H9 (cell line): Measurements from ENCODE around the gene TMEM140. TPM values are rescaled to one million over a fixed set of nuclear protein-coding genes. Genes with fewer than 3 reads are reported as not detected.

Experiments
- DNase-seq: peaks from one replicate; pipeline ENCODE4 v3.0.0-alpha.2; 2017
- H2AFZ ChIP-seq: one replicate; pipeline ENCODE4 v1.6.1; 2013; ENCODE audit warnings: mild to moderate bottlenecking, low read length, control low read depth, moderate library complexity
- H2AK5ac ChIP-seq: 2 replicates; pipeline ENCODE4 v1.6.1; 2013; ENCODE audit warnings: low read length, control low read depth, mixed read lengths; ENCODE audit not compliant: insufficient read length
- H2BK120ac ChIP-seq: one replicate; pipeline ENCODE4 v1.6.1; 2013; ENCODE audit warnings: low read depth, mild to moderate bottlenecking, low read length, control low read depth, inconsistent platforms; ENCODE audit not compliant: poor library complexity, severe bottlenecking
- H2BK12ac ChIP-seq: 2 replicates; pipeline ENCODE4 v1.6.1; 2013; ENCODE audit warnings: low read length, control low read depth, mixed read lengths, low read depth; ENCODE audit not compliant: insufficient read length
- H2BK15ac ChIP-seq: 2 replicates; pipeline ENCODE4 v1.6.1; 2013; ENCODE audit warnings: low read depth, low read length, control low read depth
- H2BK20ac ChIP-seq: one replicate; pipeline ENCODE4 v1.6.1; 2013; ENCODE audit warnings: low read depth, mild to moderate bottlenecking, low read length, control low read depth, inconsistent platforms; ENCODE audit not compliant: poor library complexity, severe bottlenecking
- H2BK5ac ChIP-seq: 2 replicates; pipeline ENCODE4 v1.6.1; 2013; ENCODE audit warnings: low read length, control low read depth, mixed read lengths; ENCODE audit not compliant: insufficient read length
- H3K14ac ChIP-seq: 2 replicates; pipeline ENCODE4 v1.6.1; 2013; ENCODE audit warnings: low read length, control low read depth; ENCODE audit not compliant: insufficient read depth
- H3K18ac ChIP-seq: 2 replicates; pipeline ENCODE4 v1.6.1; 2013; ENCODE audit warnings: low read depth, mild to moderate bottlenecking, mixed read lengths, low read length, control low read depth; ENCODE audit not compliant: insufficient read length
- H3K23ac ChIP-seq: 2 replicates; pipeline ENCODE4 v1.6.1; 2013; ENCODE audit warnings: low read length, control low read depth, mixed read lengths, low read depth; ENCODE audit not compliant: insufficient read length
- H3K23me2 ChIP-seq: 2 replicates; pipeline ENCODE4 v1.6.1; 2013; ENCODE audit warnings: low read depth, mild to moderate bottlenecking, mixed read lengths, low read length, control low read depth; ENCODE audit not compliant: insufficient read length, poor library complexity, severe bottlenecking
- H3K27ac ChIP-seq: 2 replicates; pipeline ENCODE4 v1.5.1; 2013; ENCODE audit warnings: low read length, control low read depth, mixed read lengths, low read depth; ENCODE audit not compliant: insufficient read length
- H3K27me3 ChIP-seq: 2 replicates; pipeline ENCODE4 v1.6.1; 2013; ENCODE audit warnings: low read length, control low read depth, inconsistent platforms; ENCODE audit not compliant: insufficient read depth
- H3K4ac ChIP-seq: 2 replicates; pipeline ENCODE4 v1.6.1; 2013; ENCODE audit warnings: low read depth, mild to moderate bottlenecking, control low read depth, inconsistent platforms, low read length, moderate library complexity
- H3K4me1 ChIP-seq: 2 replicates; pipeline ENCODE4 v1.6.1; 2013; ENCODE audit warnings: low read length, control low read depth, inconsistent platforms; ENCODE audit not compliant: insufficient read depth
- H3K4me2 ChIP-seq: 2 replicates; pipeline ENCODE4 v1.6.1; 2013; ENCODE audit warnings: low read length, control low read depth, mixed read lengths; ENCODE audit not compliant: insufficient read length, insufficient read depth
- H3K56ac ChIP-seq: 2 replicates; pipeline ENCODE4 v1.6.1; 2013; ENCODE audit warnings: low read depth, mild to moderate bottlenecking, mixed read lengths, low read length, control low read depth; ENCODE audit not compliant: insufficient read length
- H3K79me1 ChIP-seq: 2 replicates; pipeline ENCODE4 v1.6.1; 2013; ENCODE audit warnings: low read depth, mild to moderate bottlenecking, moderate library complexity, low read length, control low read depth, inconsistent platforms; ENCODE audit not compliant: insufficient read depth, poor library complexity, severe bottlenecking
- H3K79me2 ChIP-seq: 2 replicates; pipeline ENCODE4 v1.6.1; 2013; ENCODE audit warnings: low read length, control low read depth, inconsistent platforms; ENCODE audit not compliant: insufficient read depth
- H3K9ac ChIP-seq: 2 replicates; pipeline ENCODE4 v1.6.1; 2013; ENCODE audit warnings: low read length, control low read depth, mixed read lengths; ENCODE audit not compliant: insufficient read length; ENCODE audit errors: extremely low read depth
- H3K9me3 ChIP-seq: one replicate; pipeline ENCODE4 v1.6.1; 2013; ENCODE audit warnings: low read depth, low read length, inconsistent platforms; ENCODE audit not compliant: control insufficient read depth
- H3T11ph ChIP-seq: one replicate; pipeline ENCODE4 v1.6.1; 2013; ENCODE audit warnings: mild to moderate bottlenecking, low read length, control low read depth, inconsistent platforms
- H4K20me1 ChIP-seq: one replicate; pipeline ENCODE4 v1.6.1; 2013; ENCODE audit not compliant: control insufficient read depth, insufficient read length, insufficient read depth
- H4K5ac ChIP-seq: 2 replicates; pipeline ENCODE4 v1.6.1; 2013; ENCODE audit warnings: low read depth, mild to moderate bottlenecking, mixed read lengths, low read length, control low read depth; ENCODE audit not compliant: insufficient read length
- H4K8ac ChIP-seq: replicated peaks from 2 replicates; pipeline ENCODE4 v1.6.1; 2013; ENCODE audit warnings: low read length, control low read depth, mixed read lengths, low read depth; ENCODE audit not compliant: insufficient read length
- H4K91ac ChIP-seq: 2 replicates; pipeline ENCODE4 v1.6.1; 2013; ENCODE audit warnings: low read depth, mild to moderate bottlenecking, moderate library complexity, mixed read lengths, low read length, control low read depth; ENCODE audit not compliant: insufficient read length
- H3K27ac Mint-ChIP-seq, 3 experiments: 2 replicates in 2 of 3; 3 replicates in 1 of 3; pipeline ENCODE4 v1.8.0; 2020 to 2021; ENCODE audit warnings: mixed read lengths in 3 of 3, mild to moderate bottlenecking in 1 of 3, moderate library complexity in 1 of 3
- H3K27me3 Mint-ChIP-seq: 2 replicates; pipeline ENCODE4 v1.8.0; 2021; ENCODE audit warnings: low read depth, mild to moderate bottlenecking, moderate library complexity, mixed read lengths
- H3K36me3 Mint-ChIP-seq, 3 experiments: 2 replicates in 2 of 3; 3 replicates in 1 of 3; pipeline ENCODE4 v1.8.0; 2020 to 2021; ENCODE audit warnings: low read depth in 3 of 3, mixed read lengths in 3 of 3; ENCODE audit not compliant: insufficient read depth in 1 of 3
- H3K4me1 Mint-ChIP-seq, 2 experiments: 2 replicates each; pipeline ENCODE4 v1.8.0; 2020; ENCODE audit warnings: mixed read lengths in 2 of 2
- H3K4me3 Mint-ChIP-seq, 2 experiments: 2 replicates in 1 of 2; 3 replicates in 1 of 2; pipeline ENCODE4 v1.8.0; 2020 to 2021; ENCODE audit warnings: mild to moderate bottlenecking in 2 of 2, mixed read lengths in 2 of 2, moderate library complexity in 1 of 2
- H3K9me3 Mint-ChIP-seq, 2 experiments: 2 replicates in 1 of 2; 3 replicates in 1 of 2; pipeline ENCODE4 v1.8.0; 2020; ENCODE audit warnings: mild to moderate bottlenecking in 2 of 2, mixed read lengths in 2 of 2, moderate library complexity in 1 of 2
- CTCF ChIP-seq: fragments of 200-600 bp; sonication (generic); conservative IDR thresholded peaks from 3 replicates; pipeline ENCODE4 v1.8.0; 2021; ENCODE audit warnings: antibody characterized with exemption, mild to moderate bottlenecking
- WGBS: extraction: QIAGEN DNeasy Blood & Tissue Kit; methylation state at CpG from one replicate; pipeline ENCODE4 v1.1.7; 2013; ENCODE audit warnings: missing lambda C conversion rate, low lambda C conversion rate, mixed read lengths; ENCODE audit not compliant: insufficient read length; ENCODE audit errors: extremely low coverage; 5-methylcytosine and 5-hydroxymethylcytosine counted together
- total RNA-seq: library from RNA; stranded (reverse); gene quantifications from 2 replicates; pipeline ENCODE4 v1.2.1, GENCODE V29; 2021

The TMEM140 gene
- total RNA-seq, 1 experiment from 2014 or later, result not detected

- H4K8ac ChIP-seq, result no peak overlapping the region
- H2AFZ ChIP-seq, result no peak overlapping the region
- no peak for DNase-seq
- no peaks in the 10 kb centered on the region for H3K79me2 ChIP-seq
- Mint-ChIP-seq H3K27me3 (no peaks in the 10 kb centered on the region), H3K27ac (no peak overlapping the region), H3K36me3 (peaks cover 7 to 74% (median 46%) of the 10 kb centered on the region in 3 experiments; a peak in 6 of 7 replicates), H3K4me1 (no peaks in the 10 kb centered on the region), H3K4me3 (no peak overlapping the region), H3K9me3 (no peaks in the 10 kb centered on the region)
- H3K14ac ChIP-seq, result no peak overlapping the region
- H3K9me3 ChIP-seq, result no peaks in the 10 kb centered on the region
- H3K23ac ChIP-seq, result no peak overlapping the region
- H3K4ac ChIP-seq, result no peak overlapping the region
- no CpG with 5 or more reads among the region's 12 CpGs for WGBS
- no peak overlapping the region for H2BK15ac ChIP-seq
- no peaks in the 10 kb centered on the region for H3K79me1 ChIP-seq
- no peaks in the 10 kb centered on the region for H3K27me3 ChIP-seq
- no peak overlapping the region for H2BK5ac ChIP-seq
- no peak overlapping the region for H4K5ac ChIP-seq
- H3K9ac ChIP-seq, result no peak overlapping the region
- no peak overlapping the region for H3T11ph ChIP-seq
- H3K4me2 ChIP-seq, result no peak overlapping the region
- H4K20me1 ChIP-seq, result no peaks in the 10 kb centered on the region
- no peak for TF ChIP-seq CTCF
- H3K18ac ChIP-seq, result no peak overlapping the region
- H3K23me2 ChIP-seq, result no peaks in the 10 kb centered on the region
- no peak overlapping the region for H2BK120ac ChIP-seq
- no peak overlapping the region for H3K56ac ChIP-seq
- H2BK20ac ChIP-seq, result no peak overlapping the region
- no peak overlapping the region for H2BK12ac ChIP-seq
- H4K91ac ChIP-seq, result no peak overlapping the region
- H3K27ac ChIP-seq, result no peak overlapping the region
- no peak overlapping the region for H2AK5ac ChIP-seq
- H3K4me1 ChIP-seq, result no peaks in the 10 kb centered on the region
These were observed 40.6 kb downstream of the TMEM140 start for GRCh38 chr7:135188298-135188984.
